Head of caudate nucleus (tissue), 42 donors: ENCODE measurements around the gene ZMIZ1.
"Not testable (repeated sequence)": the region's sequence is repeated elsewhere in the genome, so short reads cannot be mapped to it uniquely, and the experiment has no call there.

Experiments used
- DNase-seq, 42 donors: peaks; one replicate each; pipeline versions ENCODE4 v3.0.0 to v3.0.0-alpha.2; 2020 to 2021; ENCODE audit warnings: mixed read lengths in 7 of 42
- intact Hi-C: fragments of 100-400 bp; cut with DNase I; formaldehyde crosslinking; loops from one replicate; pipeline ENCODE4 v1.15.0; 2022

ZMIZ1 gene

GRCh38 chr10:79029478-79030390 is 39.0 kb upstream of the ZMIZ1 start:
- peak in 2 of 42 donors; percentile 5 to 7 for DNase-seq
- intact Hi-C loops: no loop called here

- intact Hi-C loops: no loop called here
- DNase-seq: no peak
These were observed 38.1 kb upstream of the ZMIZ1 start for GRCh38 chr10:79030705-79031104.

- intact Hi-C loops: no loop called here
- DNase-seq: no peak
These were observed 37.0 kb upstream of the ZMIZ1 start for GRCh38 chr10:79031723-79032122.

GRCh38 chr10:79034271-79034876 is 34.4 kb upstream of the ZMIZ1 start:
- DNase-seq: peak in 23 of 42 donors; percentile 32 to 77 (median 53)
- intact Hi-C loops: no loop called here

- intact Hi-C loops: not testable (repeated sequence)
- peak in 3 of 42 donors; percentile 1 to 17 (median 8) for DNase-seq
These were observed 32.4 kb upstream of the ZMIZ1 start for GRCh38 chr10:79036416-79036815.

GRCh38 chr10:79038104-79038840 is 30.5 kb upstream of the ZMIZ1 start:
- no peak for DNase-seq
- intact Hi-C loops: no loop called here

- intact Hi-C loops: no loop called here
- peak in 6 of 42 donors; percentile 2 to 19 (median 2) for DNase-seq
These were observed 29.9 kb upstream of the ZMIZ1 start for GRCh38 chr10:79038841-79039201.

- intact Hi-C loops: no loop called here
- DNase-seq: no peak
These were observed 25.9 kb upstream of the ZMIZ1 start for GRCh38 chr10:79042639-79043411.

GRCh38 chr10:79044036-79044632 is 24.6 kb upstream of the ZMIZ1 start:
- DNase-seq: peak in 6 of 42 donors; percentile 0 to 26 (median 4)
- intact Hi-C loops: no loop called here

GRCh38 chr10:79044846-79045245 is 23.9 kb upstream of the ZMIZ1 start:
- peak in 6 of 42 donors; percentile 5 to 20 (median 12) for DNase-seq
- intact Hi-C loops: no loop called here

- intact Hi-C loops: no loop called here
- DNase-seq: peak in 9 of 42 donors; percentile 2 to 23 (median 6)
These were observed 23.1 kb upstream of the ZMIZ1 start for GRCh38 chr10:79045566-79046175.

- DNase-seq: peak in 10 of 42 donors; percentile 2 to 26 (median 14)
- intact Hi-C loops: no loop called here
These were observed 22.4 kb upstream of the ZMIZ1 start for GRCh38 chr10:79046326-79046725.

- peak in 18 of 42 donors; percentile 15 to 56 (median 35) for DNase-seq
- intact Hi-C loops: no loop called here
These were observed 21.8 kb upstream of the ZMIZ1 start for GRCh38 chr10:79046741-79047583.

- intact Hi-C loops: no loop called here
- peak in 7 of 42 donors; percentile 3 to 22 (median 8) for DNase-seq
These were observed 21.2 kb upstream of the ZMIZ1 start for GRCh38 chr10:79047584-79047874.

- peak in 13 of 42 donors; percentile 10 to 41 (median 28) for DNase-seq
These were observed 20.7 kb upstream of the ZMIZ1 start for GRCh38 chr10:79047875-79048638.

More at GRCh38 chr10:79047875-79048638, 20.7 kb upstream of the ZMIZ1 start:
- intact Hi-C loops: no loop called here
